Skin of body (tissue), 2 donors: Measurements from ENCODE around the gene PCDHGA1. TPM values are rescaled to one million over a fixed set of nuclear protein-coding genes. Genes with fewer than 3 reads are reported as not detected.

Experiments
- DNase-seq: peaks from one replicate; lab custom pipeline; 2025; lab: John Stamatoyannopoulos, UW
- total RNA-seq: library from RNA; depleted of rRNA; stranded (reverse); fragments of >200 nt; gene quantifications from one replicate; pipeline ENCODE4 v1.2.3, GENCODE V29; 2014

Gene PCDHGA1
- total RNA-seq, 1 donor from 2014 or later = 0.39 TPM

DNA sequence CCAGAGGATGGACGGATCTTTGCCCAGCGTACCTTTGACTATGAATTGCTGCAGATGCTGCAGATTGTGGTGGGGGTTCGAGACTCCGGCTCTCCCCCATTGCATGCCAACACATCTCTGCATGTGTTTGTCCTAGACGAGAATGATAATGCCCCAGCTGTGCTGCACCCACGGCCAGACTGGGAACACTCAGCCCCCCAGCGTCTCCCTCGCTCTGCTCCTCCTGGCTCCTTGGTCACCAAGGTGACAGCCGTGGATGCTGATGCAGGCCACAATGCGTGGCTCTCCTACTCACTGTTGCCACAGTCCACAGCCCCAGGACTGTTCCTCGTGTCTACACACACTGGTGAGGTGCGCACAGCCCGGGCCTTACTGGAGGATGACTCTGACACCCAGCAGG lies 160.5 kb downstream of the PCDHGA1 start:
- DNase-seq = no peak

DNA sequence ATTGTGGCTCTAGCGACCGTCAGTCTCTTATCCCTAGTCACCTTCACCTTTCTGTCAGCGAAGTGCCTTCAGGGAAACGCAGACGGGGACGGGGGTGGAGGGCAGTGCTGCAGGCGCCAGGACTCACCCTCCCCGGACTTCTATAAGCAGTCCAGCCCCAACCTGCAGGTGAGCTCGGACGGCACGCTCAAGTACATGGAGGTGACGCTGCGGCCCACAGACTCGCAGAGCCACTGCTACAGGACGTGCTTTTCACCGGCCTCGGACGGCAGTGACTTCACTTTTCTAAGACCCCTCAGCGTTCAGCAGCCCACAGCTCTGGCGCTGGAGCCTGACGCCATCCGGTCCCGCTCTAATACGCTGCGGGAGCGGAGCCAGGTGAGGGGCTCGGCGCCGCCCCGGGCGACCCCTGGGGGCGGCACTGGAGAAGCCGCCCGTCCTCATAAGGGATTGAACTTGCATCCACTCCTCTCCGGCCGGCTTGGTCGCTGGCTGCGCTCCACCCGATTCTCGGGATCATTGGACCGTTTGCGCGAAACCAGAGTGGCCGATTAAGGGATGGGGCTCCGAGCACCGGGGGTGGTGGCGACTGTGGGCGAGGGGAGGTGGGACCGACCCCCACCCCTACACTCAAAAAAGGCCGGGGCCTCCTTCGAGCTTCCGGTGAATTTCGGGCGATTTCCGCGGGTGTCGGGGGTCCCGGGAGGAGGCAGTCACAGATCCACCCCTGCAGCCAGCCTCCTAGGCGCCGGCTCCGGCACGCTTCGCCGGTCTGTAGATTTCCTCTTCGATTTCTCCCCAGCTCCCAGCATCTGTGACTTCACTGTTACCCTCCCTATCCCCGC lies 161.2 kb downstream of the PCDHGA1 start:
- DNase-seq = no peak

DNA sequence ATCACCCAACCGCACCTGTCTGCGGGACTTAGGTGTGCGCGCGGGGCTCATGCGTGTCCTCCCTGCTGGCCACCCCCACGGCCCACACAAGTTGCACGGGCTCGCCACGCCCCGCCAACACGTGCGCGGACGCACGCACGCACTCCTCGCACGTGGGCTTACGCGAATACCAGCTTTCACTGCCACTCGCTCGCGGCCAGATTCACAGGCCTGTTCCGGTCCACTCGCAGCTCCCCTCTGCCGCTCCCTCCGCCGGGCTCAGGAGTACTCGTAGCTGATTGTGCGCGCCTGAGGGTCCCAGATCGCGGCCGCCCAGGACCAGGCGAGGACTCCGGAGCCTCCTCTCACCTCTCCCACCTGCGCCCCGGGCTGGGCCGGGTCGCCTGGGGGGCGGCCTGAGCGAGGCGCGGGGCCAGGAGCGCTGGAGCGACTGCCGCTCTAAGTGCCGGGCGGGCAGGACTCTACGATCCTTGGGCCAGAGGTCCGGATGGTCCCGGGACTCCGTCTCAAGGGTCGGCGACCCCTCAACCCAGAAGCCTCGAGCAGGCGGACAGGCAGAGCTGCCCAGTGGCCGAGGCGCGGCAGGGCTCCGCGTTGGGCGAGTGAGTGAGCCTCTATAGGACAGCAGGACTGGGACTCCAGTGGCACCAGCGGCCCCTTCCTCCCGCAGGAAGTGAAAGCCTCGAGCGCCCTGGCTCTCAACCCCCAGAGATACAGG lies 162.0 kb downstream of the PCDHGA1 start:
- DNase-seq = no peak

DNA sequence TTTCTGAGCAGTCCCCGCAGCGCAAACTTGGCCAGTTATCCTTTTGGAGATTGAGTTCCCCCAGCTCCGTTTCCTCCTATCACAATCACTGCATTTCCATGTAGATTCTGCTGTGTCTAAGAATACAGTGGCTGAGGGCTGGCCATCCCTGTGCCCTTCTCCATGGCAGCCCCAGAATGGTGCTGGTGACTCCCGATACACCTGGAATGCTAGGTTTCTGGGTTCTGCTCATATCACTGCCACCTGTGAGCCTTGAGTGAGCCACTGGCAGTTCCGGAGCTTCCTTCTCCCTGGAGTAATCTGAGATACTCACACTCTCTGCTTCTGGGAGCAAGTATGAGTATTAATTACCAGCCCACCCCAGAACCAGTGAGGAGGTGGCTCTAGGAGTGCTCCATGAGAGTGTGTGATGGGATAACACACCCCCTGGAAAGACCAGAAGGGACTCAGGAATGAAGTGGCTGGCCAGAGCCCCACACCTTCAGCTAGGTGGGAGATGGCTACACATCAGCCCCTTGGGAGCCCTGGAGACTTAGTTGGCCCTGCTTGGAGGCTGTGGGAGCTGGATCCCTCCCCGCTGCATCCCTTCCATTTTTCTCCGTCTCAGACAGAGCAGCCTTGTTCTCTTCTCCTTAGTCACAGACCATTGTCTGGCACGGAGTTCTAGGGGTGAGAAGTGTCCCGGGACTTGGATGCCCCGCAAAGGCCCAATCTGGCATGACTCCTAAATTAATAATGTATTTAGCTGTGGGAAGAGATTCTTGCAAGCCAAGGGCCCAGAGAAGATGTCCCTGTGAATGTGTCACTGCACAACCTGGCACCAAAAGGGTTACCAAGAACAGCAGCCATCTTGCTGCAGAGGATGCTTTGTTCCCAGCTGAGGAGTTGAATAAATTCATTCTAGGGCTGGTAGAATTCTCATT lies 163.4 kb downstream of the PCDHGA1 start:
- DNase-seq = no peak

GRCh38 chr5:141494761-141495452 lies 164.6 kb downstream of the PCDHGA1 start:
- DNase-seq = no peak

GRCh38 chr5:141495453-141495811 lies 165.1 kb downstream of the PCDHGA1 start:
- no peak for DNase-seq

DNA sequence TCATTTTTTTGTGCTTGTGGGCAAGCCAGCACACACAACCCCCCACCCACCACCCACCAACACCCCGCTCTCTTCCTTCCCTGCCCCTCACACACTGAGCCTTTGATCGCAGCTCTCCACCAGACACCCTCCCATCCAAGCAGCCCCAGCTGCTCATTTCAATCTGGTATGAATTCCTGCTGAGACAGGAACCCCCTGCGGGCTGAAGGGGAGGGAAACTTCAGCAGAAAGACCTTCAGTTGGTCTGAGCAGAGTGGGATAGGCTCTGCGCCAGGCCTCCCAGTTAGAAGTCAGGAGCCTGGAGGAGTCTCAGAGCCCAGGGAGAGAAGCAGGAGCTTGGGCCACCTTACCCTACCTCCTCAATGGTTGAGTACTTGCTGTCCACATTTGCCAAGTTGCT lies 165.7 kb downstream of the PCDHGA1 start:
- peak; percentile 73 for DNase-seq

DNA sequence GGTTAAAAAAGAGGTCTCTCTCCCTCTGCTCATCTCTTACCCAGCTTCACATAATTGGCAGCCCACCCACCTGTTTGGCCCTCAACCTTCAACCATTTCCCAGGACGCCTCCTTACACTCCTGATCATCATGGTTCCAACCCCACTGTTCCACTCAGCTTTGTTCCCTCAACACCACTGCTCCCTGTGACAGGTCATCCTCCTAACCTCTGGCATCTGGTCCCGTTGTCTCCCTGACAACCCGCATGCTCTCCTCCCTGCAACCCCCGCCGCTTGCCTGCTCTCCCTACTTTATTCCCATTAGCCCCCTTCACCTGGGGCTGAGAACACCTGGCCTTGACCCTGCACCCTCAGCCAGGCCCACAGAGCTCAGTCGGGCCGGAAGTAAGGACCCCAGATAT lies 171.4 kb downstream of the PCDHGA1 start:
- no peak for DNase-seq

DNA sequence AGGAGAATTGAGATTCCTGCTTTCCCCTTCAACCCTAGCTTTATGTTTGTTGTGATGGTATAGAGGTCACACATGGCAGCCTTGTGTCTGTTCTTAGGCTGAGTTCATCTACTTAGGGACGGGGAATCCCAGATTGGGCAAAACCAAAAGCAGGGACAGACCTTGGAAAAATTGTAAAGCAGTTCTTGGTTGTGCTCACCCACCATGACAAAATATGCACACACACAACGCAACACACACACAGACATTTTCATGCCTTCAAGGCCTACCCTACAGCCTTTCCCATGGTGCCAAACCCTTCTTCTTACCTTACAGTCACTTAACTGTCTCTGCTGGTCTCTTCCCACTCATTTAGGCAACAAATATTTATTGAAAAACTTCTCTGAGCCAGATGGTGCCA lies 173.4 kb downstream of the PCDHGA1 start:
- no peak for DNase-seq

- DNase-seq = no peak
Measured at GRCh38 chr5:141504216-141504615, 173.9 kb downstream of the PCDHGA1 start.

DNA sequence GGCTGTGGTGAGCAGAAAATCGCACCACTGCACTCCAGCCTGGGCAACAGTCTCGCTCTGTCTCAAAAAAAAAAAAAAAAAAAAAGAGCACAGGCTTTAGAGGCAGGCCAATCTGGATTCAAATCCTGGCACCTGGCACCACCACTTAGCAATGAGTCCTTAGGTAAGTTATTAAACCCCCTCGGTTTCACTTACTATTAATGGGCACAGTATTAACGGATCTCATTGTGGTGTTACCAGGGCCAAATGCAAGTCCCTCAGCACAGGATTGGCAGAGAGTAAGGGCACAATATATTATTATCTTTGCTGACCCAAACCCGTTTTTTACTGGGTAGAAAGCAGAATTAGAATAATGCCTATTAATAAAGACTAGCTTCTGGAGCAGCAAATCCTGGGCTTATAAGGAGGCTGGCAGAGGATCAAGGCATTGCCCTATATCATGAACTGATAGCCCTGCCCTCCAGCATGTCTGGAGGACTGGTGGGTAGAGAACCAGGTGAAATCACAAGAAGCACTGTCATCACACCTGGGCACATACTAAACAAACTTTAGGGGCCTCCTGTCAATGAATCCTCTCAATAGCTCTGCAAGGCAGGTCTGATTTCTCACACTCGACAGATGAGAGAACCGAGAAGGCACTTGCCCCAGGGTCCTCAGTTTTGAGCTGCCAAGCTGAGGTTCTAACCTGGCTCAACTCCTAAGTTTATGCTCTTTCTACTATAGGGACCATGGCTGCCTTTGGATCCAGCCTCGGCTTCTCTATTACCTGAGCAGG lies 176.3 kb downstream of the PCDHGA1 start:
- no peak for DNase-seq

DNA sequence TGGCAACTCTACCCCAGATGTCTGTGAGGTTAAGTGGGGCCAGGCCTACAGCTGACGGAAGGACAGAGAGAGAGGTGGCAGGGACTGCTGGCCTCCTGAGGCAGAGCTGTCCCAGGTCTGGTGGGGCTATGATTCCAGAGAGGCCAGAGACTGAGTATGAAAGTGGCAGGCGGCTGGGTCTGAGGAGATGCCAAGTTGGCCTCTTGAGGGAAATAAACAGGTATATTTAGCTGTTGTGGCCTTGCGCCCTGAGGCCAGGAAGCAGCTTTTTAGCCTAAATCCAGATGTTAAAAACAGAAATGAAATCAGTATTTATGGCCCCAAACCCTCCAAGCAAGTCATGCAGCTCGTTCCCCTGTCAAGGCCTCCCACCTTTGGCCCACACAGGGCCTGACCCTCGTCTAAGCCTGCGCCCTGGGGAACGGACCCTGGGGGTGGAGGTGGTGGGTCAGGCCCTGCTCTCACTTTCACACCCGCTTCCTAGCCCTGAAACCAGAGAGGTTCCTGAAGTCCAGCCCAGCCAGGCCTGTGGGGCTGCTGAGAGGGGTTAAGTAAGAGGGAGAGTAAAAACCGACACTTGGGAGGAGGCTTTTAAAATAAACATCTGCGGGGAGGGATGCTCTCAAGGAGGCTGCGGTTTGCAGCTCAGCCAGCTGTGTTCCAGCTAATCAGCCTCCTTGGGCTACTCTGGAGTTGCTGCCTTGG lies 177.2 kb downstream of the PCDHGA1 start:
- peak; percentile 84 for DNase-seq

DNA sequence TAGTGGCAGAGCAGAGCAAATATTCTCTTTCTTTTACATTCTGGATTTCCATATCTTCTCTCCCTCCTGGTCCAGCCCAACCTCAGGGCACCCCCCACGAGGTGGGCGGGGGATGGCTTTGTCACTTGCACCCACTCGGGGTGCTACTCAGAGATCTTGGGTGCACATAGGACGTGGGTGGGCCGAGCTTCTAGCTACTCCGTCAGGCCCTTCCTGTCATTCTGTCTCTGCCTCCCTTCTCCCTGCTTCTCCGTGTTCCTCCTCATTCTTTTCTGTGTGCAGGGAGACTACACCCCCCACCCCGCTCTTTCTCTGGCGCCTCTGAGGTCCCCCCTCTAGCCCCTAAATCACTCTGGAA lies 178.1 kb downstream of the PCDHGA1 start:
- DNase-seq = no peak

DNA sequence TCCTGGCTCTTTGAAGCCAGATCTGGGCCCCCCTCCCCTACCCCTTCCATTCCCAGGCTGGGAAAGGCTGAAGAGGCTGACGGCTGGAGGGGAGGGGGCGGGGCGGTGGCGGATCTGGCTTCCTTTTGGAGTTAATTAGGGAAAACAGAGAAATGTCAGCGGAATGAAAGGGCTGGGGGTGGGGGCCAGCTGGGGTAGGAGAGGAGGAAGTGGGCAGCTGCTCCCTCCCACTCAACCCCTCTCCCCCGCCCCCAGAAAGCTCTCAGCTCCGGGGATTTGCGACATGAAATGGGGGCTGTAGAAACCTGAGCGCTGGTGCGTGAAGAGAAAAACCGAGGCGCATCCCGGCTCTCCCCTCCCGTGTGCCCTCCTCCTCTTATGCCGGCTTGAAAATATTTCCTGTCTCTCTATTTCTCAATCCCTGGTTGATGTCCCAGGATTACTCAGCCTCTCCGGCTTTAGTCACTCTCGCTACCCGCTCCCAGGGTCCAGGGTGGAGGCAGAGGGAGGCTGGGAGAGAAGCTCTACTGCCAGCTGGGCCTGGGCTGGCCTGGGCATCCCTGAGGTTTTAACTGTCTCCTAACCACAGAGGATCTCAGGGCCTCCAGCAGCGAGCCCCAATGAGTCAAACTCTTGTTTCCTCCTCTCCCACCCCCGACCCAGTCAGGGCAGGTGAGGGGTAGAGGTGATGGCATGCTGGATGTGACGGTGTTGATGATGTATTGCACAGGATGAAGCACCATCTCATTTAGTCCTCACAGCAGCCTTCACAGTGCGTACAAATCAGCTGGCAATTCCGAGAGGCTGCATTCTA lies 178.7 kb downstream of the PCDHGA1 start:
- DNase-seq = peak; percentile 96

DNA sequence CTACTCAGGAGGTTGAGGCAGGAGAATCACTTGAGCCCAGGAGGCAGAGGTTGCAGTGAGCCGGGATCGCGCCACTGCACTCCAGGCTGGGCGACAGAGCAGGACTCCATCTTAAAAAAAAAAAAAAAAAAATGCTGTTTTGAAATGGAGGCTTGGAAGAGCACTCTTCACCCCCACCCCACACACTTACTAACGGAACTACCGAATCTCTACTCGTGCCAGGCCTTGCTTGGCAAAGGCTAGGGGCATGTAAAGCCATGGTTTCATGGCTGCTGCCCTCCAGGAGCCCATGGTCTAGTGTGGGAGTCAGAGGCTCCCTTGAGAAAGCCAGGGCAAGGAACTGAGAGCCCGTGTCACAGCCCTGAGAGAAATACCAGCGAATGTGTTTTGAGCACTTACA lies 179.8 kb downstream of the PCDHGA1 start:
- DNase-seq = no peak

GRCh38 chr5:141510850-141511601 lies 180.7 kb downstream of the PCDHGA1 start:
- no peak for DNase-seq

- DNase-seq = no peak
Measured at GRCh38 chr5:141511771-141512325, 181.5 kb downstream of the PCDHGA1 start.

DNA sequence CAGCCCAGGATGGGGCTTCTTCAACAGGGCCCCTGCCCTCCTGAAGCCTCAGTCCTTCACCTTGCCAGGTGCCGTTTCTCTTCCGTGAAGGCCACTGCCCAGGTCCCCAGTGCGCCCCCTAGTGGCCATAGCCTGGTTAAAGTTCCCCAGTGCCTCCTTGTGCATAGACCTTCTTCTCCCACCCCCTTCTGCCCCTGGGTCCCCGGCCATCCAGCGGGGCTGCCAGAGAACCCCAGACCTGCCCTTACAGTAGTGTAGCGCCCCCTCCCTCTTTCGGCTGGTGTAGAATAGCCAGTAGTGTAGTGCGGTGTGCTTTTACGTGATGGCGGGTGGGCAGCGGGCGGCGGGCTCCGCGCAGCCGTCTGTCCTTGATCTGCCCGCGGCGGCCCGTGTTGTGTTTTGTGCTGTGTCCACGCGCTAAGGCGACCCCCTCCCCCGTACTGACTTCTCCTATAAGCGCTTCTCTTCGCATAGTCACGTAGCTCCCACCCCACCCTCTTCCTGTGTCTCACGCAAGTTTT lies 182.1 kb downstream of the PCDHGA1 start:
- no peak for DNase-seq
